AG04450 (cell line): ENCODE results near the gene TRA2A. TPM values are rescaled to one million over a fixed set of nuclear protein-coding genes. Genes with fewer than 3 reads are reported as not detected.
"Not testable (repeated sequence)": the region's sequence is repeated elsewhere in the genome, so short reads cannot be mapped to it uniquely, and the experiment has no call there.

Experiments
- CTCF ChIA-PET: fragments of 300-600, 350-600 bp; formaldehyde crosslinking; extraction: SDS; loops from one replicate; lab custom pipeline; 2022; ENCODE audit warnings: antibody characterized with exemption, inconsistent platforms; lab: Charles Lee
- POLR2A ChIA-PET: fragments of 350-600 bp; formaldehyde crosslinking; extraction: SDS; loops from one replicate; lab custom pipeline; 2021; ENCODE audit warnings: antibody characterized with exemption, inconsistent platforms; lab: Yijun Ruan, JAX
- DNase-seq: peaks from one replicate; pipeline ENCODE4 v3.0.0-alpha.2; 2011; ENCODE audit warnings: low read depth, low spot score
- H3K27ac ChIP-seq: one replicate; pipeline ENCODE4 v1.5.1; 2012; ENCODE audit warnings: low read depth, low read length, control low read depth
- H3K27me3 ChIP-seq: one replicate; pipeline ENCODE4 v1.6.0; 2012; ENCODE audit warnings: low read length; ENCODE audit not compliant: control insufficient read depth, insufficient read depth
- H3K4me3 ChIP-seq: 2 replicates; pipeline ENCODE4 v1.5.1; 2011; ENCODE audit warnings: mild to moderate bottlenecking, low read depth, low read length, control low read depth
- H3K9me3 ChIP-seq: 2 replicates; pipeline ENCODE4 v1.5.1; 2012; ENCODE audit warnings: low read length; ENCODE audit not compliant: control insufficient read depth, insufficient read depth
- polyA plus RNA-seq: library from polyadenylated mRNA; depleted of rRNA; stranded (reverse); fragments of >200 nt; gene quantifications from 2 replicates; pipeline ENCODE4 v1.2.3, GENCODE V29; 2011
- TF ChIP-seq, protein P1 (sequence below): IDR thresholded peaks from 2 replicates; pipeline ENCODE4 v1.5.1; 2011; ENCODE audit warnings: low read depth, low read length, control low read depth, inconsistent platforms

TRA2A gene
- polyA plus RNA-seq, 1 experiment, result 78.8 TPM

- no peak overlapping the region for H3K27ac ChIP-seq
- POLR2A ChIA-PET, result interaction anchor here (0.6 to 0.8 kb wide), 2 partner anchors 9 to 16 kb away, joined by 3 to 4 read pairs; no protein-coding TSS in a partner anchor
Measured at GRCh38 chr7:23530405-23530804, 1.4 kb downstream of the TRA2A start.

DNA sequence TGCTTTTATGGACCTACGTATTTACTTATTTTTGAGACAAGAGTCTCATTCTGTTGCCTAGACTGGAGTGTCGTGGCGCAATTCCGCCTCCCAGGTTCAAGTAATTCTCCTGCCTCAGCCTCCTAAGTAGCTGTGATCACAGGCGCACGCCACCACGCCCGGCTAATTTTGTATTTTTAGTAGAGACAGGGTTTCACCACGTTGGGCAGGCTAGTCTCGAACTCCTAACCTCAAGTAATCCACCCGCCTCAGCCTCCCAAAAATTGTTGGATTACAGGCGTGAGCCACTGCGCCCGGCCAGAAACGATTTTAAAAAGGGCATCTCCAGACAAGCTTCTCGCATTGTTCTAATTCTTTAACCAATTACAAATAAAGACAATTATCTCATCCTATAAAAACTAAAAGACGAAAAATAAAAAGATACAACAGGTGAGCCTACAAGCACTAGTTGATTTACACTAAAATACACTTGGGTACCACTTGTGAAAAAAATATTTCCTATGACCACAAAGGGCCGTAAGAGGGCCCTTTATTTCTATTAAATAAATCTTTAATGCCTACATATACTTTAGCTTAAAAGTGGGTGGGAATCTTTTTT is 2.4 kb downstream of the TRA2A start:
- ChIA-PET POLR2A (interaction anchor here (0.6 to 1.2 kb wide), 2 partner anchors 18 to 51 kb away, joined by 3 to 6 read pairs; no protein-coding TSS in a partner anchor), CTCF (interaction anchor here (0.6 to 1.8 kb wide), 7 partner anchors 10 to 267 kb away, joined by 3 to 11 read pairs (median 4); no protein-coding TSS in a partner anchor)
- no peak for DNase-seq
- Histone ChIP-seq H3K4me3 (peak overlapping the region; percentile 99), H3K27ac (no peak overlapping the region), H3K27me3 (no peaks in the 10 kb centered on the region), H3K9me3 (no peaks in the 10 kb centered on the region; the same call in 1 of the 2 replicates)
- TF ChIP-seq, protein P1, sequence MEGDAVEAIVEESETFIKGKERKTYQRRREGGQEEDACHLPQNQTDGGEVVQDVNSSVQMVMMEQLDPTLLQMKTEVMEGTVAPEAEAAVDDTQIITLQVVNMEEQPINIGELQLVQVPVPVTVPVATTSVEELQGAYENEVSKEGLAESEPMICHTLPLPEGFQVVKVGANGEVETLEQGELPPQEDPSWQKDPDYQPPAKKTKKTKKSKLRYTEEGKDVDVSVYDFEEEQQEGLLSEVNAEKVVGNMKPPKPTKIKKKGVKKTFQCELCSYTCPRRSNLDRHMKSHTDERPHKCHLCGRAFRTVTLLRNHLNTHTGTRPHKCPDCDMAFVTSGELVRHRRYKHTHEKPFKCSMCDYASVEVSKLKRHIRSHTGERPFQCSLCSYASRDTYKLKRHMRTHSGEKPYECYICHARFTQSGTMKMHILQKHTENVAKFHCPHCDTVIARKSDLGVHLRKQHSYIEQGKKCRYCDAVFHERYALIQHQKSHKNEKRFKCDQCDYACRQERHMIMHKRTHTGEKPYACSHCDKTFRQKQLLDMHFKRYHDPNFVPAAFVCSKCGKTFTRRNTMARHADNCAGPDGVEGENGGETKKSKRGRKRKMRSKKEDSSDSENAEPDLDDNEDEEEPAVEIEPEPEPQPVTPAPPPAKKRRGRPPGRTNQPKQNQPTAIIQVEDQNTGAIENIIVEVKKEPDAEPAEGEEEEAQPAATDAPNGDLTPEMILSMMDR, result no peak

More at GRCh38 chr7:23530405-23530804, 1.4 kb downstream of the TRA2A start:
- no peaks in the 10 kb centered on the region for H3K27me3 ChIP-seq
- CTCF ChIA-PET, result interaction anchor here (0.7 to 1.6 kb wide), 4 partner anchors 14 to 268 kb away, joined by 3 to 9 read pairs (median 6); no protein-coding TSS in a partner anchor
- TF ChIP-seq, protein P1, result peak; percentile 12; the same call in 1 of the 2 replicates
- no peak for DNase-seq
- H3K4me3 ChIP-seq, result peak overlapping the region; percentile 99
- no peaks in the 10 kb centered on the region; the same call in 1 of the 2 replicates for H3K9me3 ChIP-seq

GRCh38 chr7:23525611-23526010 is 6.2 kb downstream of the TRA2A start:
- DNase-seq, H3K27ac ChIP-seq, H3K9me3 ChIP-seq, H3K4me3 ChIP-seq, POLR2A ChIA-PET, H3K27me3 ChIP-seq: not testable (repeated sequence)
- CTCF ChIA-PET, result interaction anchor here (1.4 to 3.0 kb wide), 2 partner anchors 253 kb away, joined by 4 to 15 read pairs; no protein-coding TSS in a partner anchor

- H3K27ac ChIP-seq, result no peak overlapping the region
- POLR2A ChIA-PET, result interaction anchor here (0.7 kb wide), 1 partner anchor 15 kb away, joined by 5 read pairs; no protein-coding TSS in a partner anchor
- no peak for DNase-seq
- CTCF ChIA-PET, result interaction anchor here (1.1 to 3.0 kb wide), 3 partner anchors 187 to 251 kb away, joined by 3 to 15 read pairs (median 7); no protein-coding TSS in a partner anchor
- H3K27me3 ChIP-seq, result no peaks in the 10 kb centered on the region
- TF ChIP-seq, protein P1, result no peak
- H3K9me3 ChIP-seq, result no peaks in the 10 kb centered on the region; the same call in 1 of the 2 replicates
- no peak overlapping the region for H3K4me3 ChIP-seq
Measured at GRCh38 chr7:23524473-23524872, 7.3 kb downstream of the TRA2A start.

DNA sequence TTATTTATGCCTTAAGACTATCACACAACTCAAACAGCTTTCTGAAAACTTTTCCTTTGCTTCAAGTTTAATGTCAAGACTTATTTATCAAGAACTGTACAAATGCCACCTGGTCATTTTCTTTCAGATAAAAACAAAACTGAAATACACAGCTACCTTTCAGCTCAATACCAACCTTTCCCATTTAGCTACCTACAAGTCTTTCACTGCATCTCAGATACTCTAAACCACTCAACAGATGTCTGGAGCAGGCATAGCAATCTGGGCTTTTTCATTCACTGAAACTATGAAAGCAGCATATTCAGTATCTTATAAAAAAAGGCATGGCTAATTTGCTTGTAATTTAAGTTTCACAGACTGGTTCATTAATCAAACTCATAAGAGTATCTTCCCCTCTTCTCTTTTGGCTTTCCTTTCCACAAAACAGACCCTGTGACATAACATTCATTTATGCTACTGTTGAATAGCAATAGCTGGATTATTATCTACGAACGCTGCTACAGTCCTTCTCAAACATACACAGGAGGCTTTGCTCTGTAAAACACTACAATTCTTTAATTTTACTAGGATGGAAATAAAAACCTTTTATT is 8.2 kb downstream of the TRA2A start:
- Histone ChIP-seq H3K27ac (no peak overlapping the region), H3K27me3 (no peaks in the 10 kb centered on the region), H3K4me3 (no peak overlapping the region), H3K9me3 (no peaks in the 10 kb centered on the region; the same call in 1 of the 2 replicates)
- TF ChIP-seq, protein P1, result no peak
- ChIA-PET CTCF (interaction anchor here (1.1 to 3.0 kb wide), 6 partner anchors 23 to 262 kb away, joined by 3 to 15 read pairs (median 6); no protein-coding TSS in a partner anchor), POLR2A (no interaction called here)
- DNase-seq, result no peak
